CD4-positive, alpha-beta T cell treated with Interleukin-12 subunit alpha and Interleukin-12 subunit beta, for 1 hour (primary cell): Measurements from ENCODE around the gene TBCCD1.

ENCODE experiments used
- DNase-seq: peaks from one replicate; pipeline ENCODE4 v3.0.0-alpha.2; 2020

TBCCD1 gene, protein sequence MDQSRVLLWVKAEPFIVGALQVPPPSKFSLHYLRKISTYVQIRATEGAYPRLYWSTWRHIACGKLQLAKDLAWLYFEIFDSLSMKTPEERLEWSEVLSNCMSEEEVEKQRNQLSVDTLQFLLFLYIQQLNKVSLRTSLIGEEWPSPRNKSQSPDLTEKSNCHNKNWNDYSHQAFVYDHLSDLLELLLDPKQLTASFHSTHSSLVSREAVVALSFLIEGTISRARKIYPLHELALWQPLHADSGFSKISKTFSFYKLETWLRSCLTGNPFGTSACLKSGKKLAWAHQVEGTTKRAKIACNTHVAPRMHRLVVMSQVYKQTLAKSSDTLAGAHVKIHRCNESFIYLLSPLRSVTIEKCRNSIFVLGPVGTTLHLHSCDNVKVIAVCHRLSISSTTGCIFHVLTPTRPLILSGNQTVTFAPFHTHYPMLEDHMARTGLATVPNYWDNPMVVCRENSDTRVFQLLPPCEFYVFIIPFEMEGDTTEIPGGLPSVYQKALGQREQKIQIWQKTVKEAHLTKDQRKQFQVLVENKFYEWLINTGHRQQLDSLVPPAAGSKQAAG

DNA sequence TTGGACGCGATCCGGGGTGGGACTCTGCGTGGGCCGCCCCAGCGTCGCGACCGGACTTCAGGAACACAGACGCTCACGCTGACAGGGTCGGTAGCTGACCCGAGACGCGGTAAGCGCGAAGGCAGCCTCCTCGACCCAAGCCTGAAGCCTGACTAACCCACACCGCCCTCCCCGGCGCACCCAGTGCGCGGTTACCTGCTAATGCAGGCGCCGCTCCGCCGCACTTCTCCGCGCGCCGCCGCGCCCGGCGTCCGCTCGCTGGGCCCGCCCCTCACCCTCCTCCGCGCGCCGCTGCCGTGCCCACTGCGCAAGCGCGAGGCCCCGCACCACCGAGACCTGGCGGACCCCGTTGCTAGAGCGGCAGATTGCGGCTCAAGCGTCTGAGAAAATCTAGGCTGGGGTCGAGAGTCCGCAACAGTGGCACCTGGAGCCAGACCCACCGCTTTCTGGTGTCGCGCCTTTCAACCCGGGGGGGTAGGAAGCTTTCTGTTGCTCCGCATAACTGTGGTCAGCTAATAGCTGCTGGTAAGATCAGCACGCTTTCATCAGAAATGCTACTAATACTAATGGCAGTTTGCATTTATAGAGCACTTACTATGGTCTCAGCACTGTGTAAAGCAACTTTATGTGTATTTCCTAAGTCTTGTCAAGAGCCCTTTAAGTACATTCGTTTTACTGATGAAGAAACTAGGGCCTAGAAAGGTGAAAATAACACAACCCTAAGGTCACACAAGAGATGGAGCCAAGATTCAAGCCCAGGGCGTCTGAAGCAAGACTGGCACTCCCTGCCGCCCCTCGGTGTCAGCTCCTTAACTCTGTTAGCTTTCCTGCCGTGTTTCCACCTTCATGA is at the start of gene TBCCD1:
Gene TBCCD1, minus strand, starts transcription at position 268 of the 850 bp plus-strand sequence. CDS start 3,010 bp downstream, outside the sequence.
- peak; percentile 97 for DNase-seq

GRCh38 chr3:186616299-186616617 is 49.1 kb upstream of the TBCCD1 start:
- DNase-seq: no peak

GRCh38 chr3:186614597-186615483 is 47.7 kb upstream of the TBCCD1 start:
- peak; percentile 79 for DNase-seq

- DNase-seq: no peak
Measured at GRCh38 chr3:186614266-186614596, 47.1 kb upstream of the TBCCD1 start.

- DNase-seq: no peak
Measured at GRCh38 chr3:186613637-186614265, 46.6 kb upstream of the TBCCD1 start.

DNA sequence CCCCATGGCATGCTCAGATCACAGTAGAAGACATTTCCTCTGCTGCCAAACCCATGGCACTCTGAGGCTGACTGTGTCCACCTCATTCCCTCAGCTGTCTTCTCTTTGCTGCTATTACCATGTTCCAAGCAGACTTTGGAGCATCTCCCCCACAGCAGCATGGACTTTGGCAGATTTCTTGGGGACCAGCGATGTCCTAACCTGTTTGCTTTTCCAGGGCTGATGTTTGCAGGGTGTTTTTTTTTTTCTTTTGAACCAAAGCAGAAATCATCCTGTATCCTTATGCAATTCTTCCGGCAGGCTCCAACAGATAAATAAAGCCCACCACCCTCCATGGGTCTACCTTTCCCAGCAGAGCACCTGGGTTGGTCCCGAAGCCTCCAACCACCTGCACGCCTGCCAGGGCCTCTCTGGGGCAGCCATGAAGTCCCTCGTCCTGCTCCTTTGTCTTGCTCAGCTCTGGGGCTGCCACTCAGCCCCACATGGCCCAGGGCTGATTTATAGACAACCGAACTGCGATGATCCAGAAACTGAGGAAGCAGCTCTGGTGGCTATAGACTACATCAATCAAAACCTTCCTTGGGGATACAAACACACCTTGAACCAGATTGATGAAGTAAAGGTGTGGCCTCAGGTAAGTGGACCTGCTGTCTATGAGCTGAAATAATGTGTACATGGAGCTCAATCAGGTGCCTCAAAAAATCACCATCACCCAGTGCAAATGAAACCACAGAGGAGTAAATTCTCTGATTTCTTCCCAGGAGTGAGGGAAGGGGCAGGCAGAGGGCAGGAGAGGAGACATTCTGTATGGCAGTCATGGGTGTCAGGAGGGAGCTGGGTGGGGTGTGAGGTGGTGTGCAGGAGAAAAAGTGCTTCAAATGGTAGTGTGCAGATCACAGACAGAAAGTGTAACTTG is 45.8 kb upstream of the TBCCD1 start, which contains the start of gene AHSG:
Gene AHSG, plus strand, starts transcription at position 340 of the 916 bp plus-strand sequence. Its CDS starts 82 bp downstream, at position 422.
- DNase-seq: no peak

GRCh38 chr3:186612065-186612464 is 44.9 kb upstream of the TBCCD1 start:
- DNase-seq: no peak

DNA sequence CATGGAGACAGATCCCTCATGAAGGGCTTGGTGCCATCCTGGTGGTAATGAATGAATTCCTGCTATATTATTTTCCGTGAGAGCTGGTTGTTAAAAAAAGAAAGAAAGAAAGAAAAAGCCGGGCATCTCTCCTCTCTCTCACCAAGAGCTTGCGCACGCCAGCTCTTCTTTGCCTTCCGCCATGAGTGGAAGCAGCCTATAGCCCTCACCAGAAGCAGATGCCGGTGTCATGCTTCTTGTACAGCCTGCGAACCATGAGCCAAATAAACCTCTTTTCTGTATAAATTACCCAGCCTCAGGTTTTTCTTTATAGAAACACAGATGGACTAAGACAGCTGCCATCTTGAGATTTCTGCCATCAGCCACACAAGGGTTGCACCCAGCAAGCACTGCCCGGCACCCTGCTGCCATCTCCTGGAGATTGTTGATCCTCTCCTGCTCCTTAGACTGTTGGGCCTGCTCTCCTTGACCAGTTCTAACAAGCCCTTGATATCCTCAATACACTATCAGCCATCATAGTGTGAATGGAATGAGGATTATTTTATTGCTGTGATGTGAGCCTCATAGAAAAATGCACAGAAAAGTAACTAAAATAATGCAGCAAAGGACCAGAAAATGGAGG is 42.2 kb upstream of the TBCCD1 start:
- no peak for DNase-seq

- no peak for DNase-seq
Measured at GRCh38 chr3:186608624-186609215, 41.6 kb upstream of the TBCCD1 start.

DNA sequence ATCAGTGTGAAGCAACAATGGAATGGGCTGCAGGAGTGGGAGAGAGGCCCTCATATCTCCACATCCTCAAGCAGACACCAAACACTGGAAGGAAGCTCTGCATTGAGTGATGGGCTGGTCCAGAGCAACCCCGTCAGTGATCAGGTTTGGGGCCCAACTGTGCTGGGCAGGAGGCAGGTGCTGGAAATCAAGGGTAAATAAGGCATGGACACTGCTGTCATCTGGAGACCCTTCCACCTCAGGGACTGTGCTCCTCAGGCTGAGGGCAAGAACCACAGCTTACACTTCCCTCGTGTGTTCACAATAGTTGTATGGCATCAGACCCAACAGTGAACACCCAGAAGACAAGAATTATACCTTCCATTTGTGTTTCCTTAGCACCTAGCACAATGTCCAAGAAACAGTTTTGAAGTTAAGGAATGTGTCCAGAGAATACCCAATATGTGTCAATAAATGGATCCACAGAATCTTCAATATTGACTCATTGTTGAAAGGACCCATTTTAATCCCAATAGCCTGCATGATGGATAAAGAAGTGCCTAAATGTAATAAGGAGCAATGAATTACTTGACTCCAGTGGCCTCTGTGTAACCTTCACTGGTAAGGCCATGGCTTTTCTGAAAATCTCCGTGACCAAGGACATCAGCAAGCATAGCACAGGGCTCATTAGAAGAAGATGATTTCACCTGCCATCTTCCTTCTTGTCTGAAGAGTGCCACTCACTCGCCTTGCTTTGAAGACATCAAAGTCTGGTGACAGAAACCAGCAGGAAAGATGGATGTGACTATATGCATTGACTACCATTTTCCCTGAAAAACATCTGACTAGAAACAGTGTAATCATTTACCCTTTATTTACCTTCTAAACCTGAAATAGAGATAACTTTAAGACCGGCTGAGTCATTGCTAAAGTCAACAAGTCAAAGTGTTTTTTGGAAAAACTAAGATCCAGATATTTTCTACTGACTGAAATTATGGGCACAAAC is 38.7 kb upstream of the TBCCD1 start:
- no peak for DNase-seq

DNA sequence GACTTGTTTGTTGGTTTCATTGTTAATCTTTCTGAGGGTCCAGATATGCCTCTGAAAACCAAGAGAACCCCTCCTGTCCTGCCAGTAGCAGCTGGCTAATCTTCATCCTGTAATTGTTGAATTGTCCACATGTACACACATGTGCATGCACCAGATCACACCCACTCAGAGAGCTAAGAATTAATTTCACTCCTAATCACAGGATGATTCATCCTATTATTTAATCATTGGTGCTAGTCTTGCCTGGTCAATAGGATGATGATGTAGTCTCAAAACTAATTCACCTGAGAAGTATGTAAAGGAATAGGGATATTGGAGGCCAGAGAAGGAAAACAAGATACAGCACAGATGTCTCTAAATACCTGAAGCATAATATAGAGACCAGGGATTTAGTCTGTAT is 37.9 kb upstream of the TBCCD1 start:
- no peak for DNase-seq

GRCh38 chr3:186603159-186603558 is 36.0 kb upstream of the TBCCD1 start:
- DNase-seq: no peak

- DNase-seq: no peak
Measured at GRCh38 chr3:186600896-186601295, 33.8 kb upstream of the TBCCD1 start.

DNA sequence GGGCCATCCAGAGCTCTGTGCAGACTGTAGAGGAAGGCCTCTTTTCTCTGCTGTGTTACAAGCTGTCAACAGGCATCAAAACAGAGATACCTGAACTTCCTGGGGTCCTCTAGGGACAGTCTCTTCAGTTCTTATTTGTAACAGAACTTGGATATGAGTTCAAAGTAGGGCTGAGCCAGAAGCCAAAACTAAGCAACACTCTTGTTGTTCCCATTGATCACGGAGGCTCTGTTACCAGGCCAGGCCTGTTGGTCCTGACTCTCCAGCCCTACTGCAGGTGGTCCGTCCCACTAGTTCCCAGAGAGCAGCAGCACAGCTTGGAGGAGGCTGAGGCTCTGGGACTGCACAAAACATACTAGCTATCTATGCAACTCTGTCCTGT is 32.6 kb upstream of the TBCCD1 start:
- DNase-seq: no peak

DNA sequence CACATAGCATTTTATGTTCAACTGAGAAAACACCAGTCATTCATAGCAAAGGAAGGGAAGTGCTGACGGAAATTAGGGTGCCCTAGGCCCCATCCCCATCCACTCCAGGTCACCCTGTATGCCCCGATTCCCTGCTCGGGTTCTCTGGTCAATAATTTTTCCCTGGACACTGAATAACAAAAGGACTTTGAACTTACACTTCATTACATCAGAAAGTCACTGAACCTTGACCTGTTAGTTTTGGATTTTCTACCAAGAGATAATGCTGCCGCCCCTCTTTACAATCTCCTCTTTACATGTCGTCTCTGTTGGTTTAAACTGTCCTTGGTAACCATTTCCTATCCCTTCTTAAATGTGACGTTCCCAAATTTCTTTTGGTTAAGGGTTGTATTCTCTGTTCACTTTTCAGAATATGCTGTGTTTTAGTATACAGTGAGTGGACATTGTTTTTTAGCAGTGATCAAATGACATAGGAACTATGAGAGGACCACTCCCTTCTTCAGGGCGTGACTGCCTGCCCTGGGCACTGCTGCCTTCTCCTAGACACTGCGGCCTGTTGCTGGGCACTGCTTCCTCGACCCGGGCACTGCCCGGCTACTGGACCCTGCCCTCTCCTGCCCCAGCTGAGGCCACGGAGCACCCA is 32.1 kb upstream of the TBCCD1 start:
- no peak for DNase-seq

- no peak for DNase-seq
Measured at GRCh38 chr3:186598794-186599141, 31.6 kb upstream of the TBCCD1 start.

- no peak for DNase-seq
Measured at GRCh38 chr3:186598108-186598784, 31.1 kb upstream of the TBCCD1 start.
